ENCODE measurements around the gene SATB2.

SATB2 gene

DNA sequence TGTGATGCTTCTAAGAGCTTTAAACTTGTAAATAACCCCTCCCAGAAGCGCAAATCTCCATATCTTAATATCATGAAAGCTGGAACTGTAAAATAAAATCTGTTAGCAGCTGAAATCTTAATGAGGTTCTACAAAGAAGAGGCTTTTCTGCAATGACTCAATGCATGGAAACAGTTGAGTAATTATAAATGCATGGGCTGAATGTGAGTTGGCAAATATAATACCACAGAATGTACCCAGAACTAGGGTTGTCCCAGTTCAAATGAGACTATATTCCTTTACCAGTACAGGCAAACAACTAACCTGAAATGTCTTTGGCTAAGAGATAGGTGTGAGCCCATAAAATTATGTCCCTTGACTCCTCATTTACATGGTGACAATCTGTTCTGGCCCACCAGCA, 52.9 kb downstream of the SATB2 start:
- DNase-seq (ENCODE audit: low spot score), result no peak
- H3K27ac ChIP-seq, result no peak overlapping the region
- no peak overlapping the region for H3K4me3 ChIP-seq
- TF ChIP-seq, protein P1, sequence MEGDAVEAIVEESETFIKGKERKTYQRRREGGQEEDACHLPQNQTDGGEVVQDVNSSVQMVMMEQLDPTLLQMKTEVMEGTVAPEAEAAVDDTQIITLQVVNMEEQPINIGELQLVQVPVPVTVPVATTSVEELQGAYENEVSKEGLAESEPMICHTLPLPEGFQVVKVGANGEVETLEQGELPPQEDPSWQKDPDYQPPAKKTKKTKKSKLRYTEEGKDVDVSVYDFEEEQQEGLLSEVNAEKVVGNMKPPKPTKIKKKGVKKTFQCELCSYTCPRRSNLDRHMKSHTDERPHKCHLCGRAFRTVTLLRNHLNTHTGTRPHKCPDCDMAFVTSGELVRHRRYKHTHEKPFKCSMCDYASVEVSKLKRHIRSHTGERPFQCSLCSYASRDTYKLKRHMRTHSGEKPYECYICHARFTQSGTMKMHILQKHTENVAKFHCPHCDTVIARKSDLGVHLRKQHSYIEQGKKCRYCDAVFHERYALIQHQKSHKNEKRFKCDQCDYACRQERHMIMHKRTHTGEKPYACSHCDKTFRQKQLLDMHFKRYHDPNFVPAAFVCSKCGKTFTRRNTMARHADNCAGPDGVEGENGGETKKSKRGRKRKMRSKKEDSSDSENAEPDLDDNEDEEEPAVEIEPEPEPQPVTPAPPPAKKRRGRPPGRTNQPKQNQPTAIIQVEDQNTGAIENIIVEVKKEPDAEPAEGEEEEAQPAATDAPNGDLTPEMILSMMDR (IDR thresholded peaks at IDR 0.05), result no peak

DNA sequence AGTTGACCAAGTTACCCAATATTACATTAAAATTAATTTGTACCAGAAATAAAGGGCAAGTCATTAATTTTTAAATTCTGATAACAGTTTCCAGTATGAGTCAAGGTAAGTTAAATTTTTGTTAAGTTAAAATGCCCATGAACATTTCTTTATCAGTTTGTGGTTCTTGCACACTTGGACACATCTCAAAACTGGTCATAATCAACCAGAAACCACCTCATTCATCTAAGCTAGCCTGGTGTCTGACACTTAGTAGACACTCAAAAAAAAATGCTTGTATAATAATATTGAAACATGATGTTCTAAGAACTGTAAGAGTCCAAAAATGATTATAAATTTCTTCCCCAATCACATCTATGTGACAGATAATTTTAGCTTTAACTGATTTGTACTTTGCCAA, 62.4 kb downstream of the SATB2 start:
- no peak overlapping the region for H3K27ac ChIP-seq
- no peak overlapping the region for H3K4me3 ChIP-seq
- no peak for DNase-seq (ENCODE audit: low spot score)
- TF ChIP-seq, protein P1 (IDR thresholded peaks at IDR 0.05), result no peak

DNA sequence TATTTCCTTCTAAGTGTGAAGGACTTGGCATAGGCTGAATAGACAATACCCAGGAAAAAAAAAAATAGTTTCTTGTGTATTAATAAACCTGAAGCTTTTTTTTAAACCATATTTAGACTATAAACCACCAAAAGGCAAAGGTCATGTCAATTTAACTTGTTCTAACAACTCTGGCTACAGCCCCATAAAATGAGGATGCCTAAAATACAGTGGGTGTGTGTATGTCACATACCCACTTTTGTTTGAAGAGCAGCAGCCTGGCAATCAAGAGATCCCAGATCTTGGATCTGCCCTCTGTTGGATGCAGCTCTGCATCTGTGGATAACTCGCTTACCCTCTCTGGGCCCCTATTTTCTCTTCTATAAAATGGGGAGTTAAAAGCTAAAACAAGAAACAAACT, 65.4 kb downstream of the SATB2 start:
- TF ChIP-seq, protein P1 (IDR thresholded peaks at IDR 0.05), result no peak
- no peak overlapping the region for H3K4me3 ChIP-seq
- no peak for DNase-seq (ENCODE audit: low spot score)
- no peak overlapping the region for H3K27ac ChIP-seq

DNA sequence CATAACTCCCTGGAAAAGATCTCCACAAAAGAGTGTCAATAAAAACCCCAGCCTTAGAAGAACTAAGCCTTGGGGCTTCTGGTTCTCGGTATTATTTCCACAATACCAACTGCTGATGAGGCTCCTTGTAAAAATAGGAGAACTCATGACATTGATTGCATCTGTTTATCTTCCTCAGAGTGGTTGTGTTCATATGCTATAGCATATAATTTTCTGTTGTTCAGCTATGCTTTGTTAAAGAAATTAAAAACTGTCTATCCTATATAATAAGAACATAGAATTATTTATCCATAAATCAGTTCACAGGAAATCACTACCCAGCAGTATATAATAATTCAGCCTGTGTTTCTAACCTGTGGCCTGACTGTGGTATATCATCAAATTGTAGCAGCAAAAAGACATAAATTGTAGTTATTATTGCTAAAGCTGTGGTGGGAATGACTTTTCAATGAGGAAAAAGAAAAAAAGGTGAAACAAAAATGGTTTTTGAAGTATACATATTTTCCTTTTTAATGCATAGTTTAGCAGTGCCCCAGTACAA, 68.9 kb downstream of the SATB2 start:
- Histone ChIP-seq H3K27ac (no peak overlapping the region), H3K4me3 (no peak overlapping the region)
- DNase-seq (ENCODE audit: low spot score), result no peak
- TF ChIP-seq, protein P1 (IDR thresholded peaks at IDR 0.05), result no peak

DNA sequence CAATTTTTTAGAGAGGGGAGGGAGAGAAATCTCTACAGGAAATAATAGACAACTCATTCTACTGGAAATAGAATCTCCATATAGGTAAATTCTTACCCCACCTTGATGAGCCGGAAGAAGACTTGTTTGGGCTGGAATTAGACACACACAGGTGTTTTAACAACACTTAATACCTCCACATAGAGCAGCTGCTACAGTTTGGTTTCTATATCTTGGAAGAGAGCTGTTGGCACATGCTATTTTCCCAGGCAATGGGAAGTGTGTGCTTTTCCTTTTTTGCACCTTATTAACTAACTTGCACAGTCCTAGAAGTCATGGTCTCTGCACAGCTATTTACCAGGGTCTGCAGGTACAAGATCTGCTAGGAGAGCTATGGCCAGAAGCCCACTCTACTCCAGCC, 73.7 kb downstream of the SATB2 start:
- TF ChIP-seq, protein P1 (IDR thresholded peaks at IDR 0.05), result no peak
- DNase-seq (ENCODE audit: low spot score), result no peak
- no peak overlapping the region for H3K4me3 ChIP-seq
- H3K27ac ChIP-seq, result no peak overlapping the region

DNA sequence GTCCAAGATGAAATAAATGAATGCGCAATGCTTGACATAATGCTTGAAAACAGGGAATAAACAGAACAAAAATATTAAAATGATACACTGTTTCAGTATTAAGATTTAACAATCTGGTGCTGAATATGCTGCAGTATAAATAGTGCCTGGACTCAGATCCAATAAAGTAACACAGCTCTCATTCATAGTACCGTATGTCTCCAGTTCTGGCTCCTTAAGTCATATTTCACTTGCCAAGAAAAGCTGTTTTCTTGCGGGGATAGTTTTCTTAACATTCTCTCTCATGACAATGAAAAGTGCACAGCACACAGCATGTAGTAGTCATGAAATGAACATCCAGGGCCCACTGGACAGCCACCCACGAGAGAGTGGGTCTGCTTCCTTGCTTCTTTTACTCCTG, 74.7 kb downstream of the SATB2 start:
- Histone ChIP-seq H3K27ac (no peak overlapping the region), H3K4me3 (no peak overlapping the region)
- DNase-seq (ENCODE audit: low spot score), result no peak
- TF ChIP-seq, protein P1 (IDR thresholded peaks at IDR 0.05), result no peak

DNA sequence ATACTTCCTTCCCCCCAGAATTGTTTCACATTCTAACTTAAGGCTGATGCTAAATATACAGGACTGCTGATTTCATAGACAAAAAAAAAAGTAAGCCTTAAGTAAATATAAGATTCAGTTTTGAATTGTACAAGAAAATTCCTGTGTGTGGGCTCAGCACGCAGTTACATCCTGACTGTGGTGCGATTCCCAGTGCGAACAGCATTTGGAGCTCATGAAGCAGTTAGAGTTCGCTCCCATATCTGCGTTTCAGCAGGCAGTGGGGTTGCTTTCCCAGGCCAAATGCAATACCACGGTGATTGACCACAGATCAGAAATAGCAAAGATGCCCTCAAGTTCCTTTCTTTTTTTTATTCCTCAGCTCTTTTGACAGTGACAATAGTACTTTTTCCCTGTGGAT, 75.6 kb downstream of the SATB2 start:
- TF ChIP-seq, protein P1 (IDR thresholded peaks at IDR 0.05), result no peak
- H3K4me3 ChIP-seq, result no peak overlapping the region
- H3K27ac ChIP-seq, result no peak overlapping the region
- no peak for DNase-seq (ENCODE audit: low spot score)
